ENCODE data around the gene STK32B. TPM values are rescaled to one million over a fixed set of nuclear protein-coding genes. Genes with fewer than 3 reads are reported as not detected.

STK32B gene
- total and polyA plus RNA-seq, 2 of the 4 experiments (the other 2 are of a cell fraction), result 5.5 to 6.3 TPM

DNA sequence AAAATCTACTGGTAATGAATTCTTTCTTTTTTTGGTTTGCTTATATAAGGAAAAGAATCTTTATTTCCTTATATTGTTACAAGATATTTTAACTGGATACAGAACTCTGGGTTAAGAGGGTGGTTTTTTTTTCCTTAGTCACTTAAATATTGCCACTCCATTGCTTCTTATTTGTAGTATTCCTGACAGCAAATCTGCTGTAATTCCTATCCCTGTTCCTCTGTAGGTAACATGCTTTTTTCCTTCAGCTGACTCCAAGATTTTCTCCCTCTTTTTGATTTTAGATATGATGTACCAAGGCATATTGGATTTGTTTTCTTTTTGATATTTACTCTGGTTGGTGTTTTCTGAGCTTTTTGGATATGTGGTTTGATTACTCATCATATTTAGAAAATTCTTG, 378.5 kb downstream of the STK32B start:
- H2BK5ac ChIP-seq (ENCODE audit: low read depth, low read length, poor library complexity, severe bottlenecking), result no peak overlapping the region
- H3K4ac ChIP-seq (ENCODE audit: low read depth, low read length), result no peak overlapping the region
- no peak overlapping the region for H3K56ac ChIP-seq (ENCODE audit: extremely low read depth, insufficient read depth, low read length)
- ChIA-PET CTCF (interaction anchor here (0.7 kb wide), 1 partner anchor 31 kb away, joined by 3 read pairs; no protein-coding TSS in a partner anchor), POLR2A (ENCODE audit: unreplicated experiment) (no interaction called here)
- no peak overlapping the region for H2AK9ac ChIP-seq (replicated peaks; ENCODE audit: low read depth, low read length, poor library complexity)
- no peak overlapping the region for H2BK20ac ChIP-seq (ENCODE audit: low read depth, low read length)
- H3K14ac ChIP-seq (replicated peaks; ENCODE audit: low read depth, low read length), result no peak overlapping the region
- H3K4me3 ChIP-seq (ENCODE audit: insufficient read depth, low read depth, low read length), result no peak overlapping the region
- BruUV-seq (replicated peaks), result no TSS peak
- H3K27ac ChIP-seq (ENCODE audit: insufficient read depth, low read length), result no peak overlapping the region
- no peak overlapping the region for H2AK5ac ChIP-seq (ENCODE audit: low read depth, low read length)
- H3K9me1 ChIP-seq (ENCODE audit: insufficient read depth, low read length), result no peaks in the 10 kb centered on the region
- H3K27me3 ChIP-seq (ENCODE audit: control insufficient read depth, insufficient read depth, low read length), result no peaks in the 10 kb centered on the region
- intact Hi-C loops (cut with micrococcal nuclease), result no loop called here
- H4K5ac ChIP-seq (ENCODE audit: low read depth, low read length), result no peak overlapping the region
- ATAC-seq (ENCODE audit: low read depth) (no peak), DNase-seq (no peak)
- H2AFZ ChIP-seq (replicated peaks; ENCODE audit: low read length, poor library complexity), result no peak overlapping the region
- no peak overlapping the region for H3K4me2 ChIP-seq (ENCODE audit: low read depth, low read length)
- no peak overlapping the region for H3K9ac ChIP-seq (ENCODE audit: low read depth, low read length)
- H3K36me3 ChIP-seq (ENCODE audit: control insufficient read depth, insufficient read depth, low read length), result no peaks in the 10 kb centered on the region
- H3K4me1 ChIP-seq (ENCODE audit: control insufficient read depth, insufficient read depth, low read length), result no peaks in the 10 kb centered on the region
- H3K18ac ChIP-seq (ENCODE audit: low read depth, low read length), result no peak overlapping the region
- H2BK120ac ChIP-seq (ENCODE audit: low read depth, low read length), result no peak overlapping the region
- no peak overlapping the region for H2BK15ac ChIP-seq (ENCODE audit: low read depth, low read length)
- H4K20me1 ChIP-seq (ENCODE audit: insufficient read depth, low read length), result no peaks in the 10 kb centered on the region
- in situ Hi-C loops (cut with MboI; ENCODE audit: low sequenced_read_pairs), result no loop called here
- TF ChIP-seq RCOR1 (IDR thresholded peaks at IDR 0.05; ENCODE audit: insufficient replicate concordance, low read length) (no peak), MAZ (IDR thresholded peaks at IDR 0.05; ENCODE audit: borderline replicate concordance, low read depth, low read length) (no peak), MAFK (IDR thresholded peaks at IDR 0.05; ENCODE audit: low read depth, low read length) (no peak), POLR2A (IDR thresholded peaks at IDR 0.05; ENCODE audit: low read depth, low read length) (no peak), NFE2L2 (IDR thresholded peaks at IDR 0.05; ENCODE audit: low read depth, low read length) (no peak), FOS (IDR thresholded peaks at IDR 0.05; ENCODE audit: low read depth, low read length) (no peak), SMC3 (IDR thresholded peaks at IDR 0.05; ENCODE audit: low read depth, low read length) (no peak), BHLHE40 (IDR thresholded peaks at IDR 0.05; ENCODE audit: low read depth, low read length) (no peak)
- H4K91ac ChIP-seq (ENCODE audit: insufficient read depth, low read depth, low read length), result no peak overlapping the region
- no peak overlapping the region for H3K23ac ChIP-seq (ENCODE audit: low read depth, low read length)
- H3K9me3 ChIP-seq (ENCODE audit: control insufficient read depth, insufficient read depth, low read length), result no peaks in the 10 kb centered on the region
- dilution Hi-C loops (cut with HindIII; ENCODE audit: low sequenced_read_pairs, unreplicated experiment), result no loop called here
- H3K79me1 ChIP-seq (ENCODE audit: low read depth in 1 of 2, low read length in 2 of 2), result no peaks in the 10 kb centered on the region
- H4K8ac ChIP-seq (ENCODE audit: low read depth in 2 of 2, low read length in 2 of 2), result no peak overlapping the region
